ENCODE results near the gene P2RX1.

P2RX1 gene

GRCh38 chr17:3903051-3903825 lies 13.0 kb downstream of the P2RX1 start:
- DNase-seq, result no peak

GRCh38 chr17:3900646-3901045 lies 15.6 kb downstream of the P2RX1 start:
- DNase-seq, result no peak

GRCh38 chr17:3897731-3898130 lies 18.5 kb downstream of the P2RX1 start:
- no peak for DNase-seq

- no peak for DNase-seq
Measured at GRCh38 chr17:3896968-3897235, 19.4 kb downstream of the P2RX1 start.

GRCh38 chr17:3896108-3896967 lies 19.9 kb downstream of the P2RX1 start:
- no peak for DNase-seq

- DNase-seq, result no peak
Measured at GRCh38 chr17:3895354-3895753, 20.9 kb downstream of the P2RX1 start.

GRCh38 chr17:3894911-3895343 lies 21.3 kb downstream of the P2RX1 start:
- peak; percentile 46 for DNase-seq

- DNase-seq, result no peak
Measured at GRCh38 chr17:3894188-3894587, 22.1 kb downstream of the P2RX1 start.

- DNase-seq, result no peak
Measured at GRCh38 chr17:3893720-3894116, 22.5 kb downstream of the P2RX1 start.

GRCh38 chr17:3893003-3893719 lies 23.1 kb downstream of the P2RX1 start, which contains the start of gene CAMKK1:
CAMKK1 (minus strand) TSS chr17:3893053; CDS start chr17:3885687, 7,366 bp downstream.
- peak; percentile 82 for DNase-seq

GRCh38 chr17:3892095-3892998 lies 23.9 kb downstream of the P2RX1 start:
- peak; percentile 52 for DNase-seq

GRCh38 chr17:3891626-3892094 lies 24.6 kb downstream of the P2RX1 start:
- no peak for DNase-seq

GRCh38 chr17:3890878-3891219 lies 25.4 kb downstream of the P2RX1 start:
- no peak for DNase-seq

- DNase-seq, result peak; percentile 80
Measured at GRCh38 chr17:3890082-3890877, 26.0 kb downstream of the P2RX1 start.

- DNase-seq, result no peak
Measured at GRCh38 chr17:3889325-3890012, 26.8 kb downstream of the P2RX1 start.

GRCh38 chr17:3888343-3889171 lies 27.7 kb downstream of the P2RX1 start:
- DNase-seq, result peak; percentile 94

- no peak for DNase-seq
Measured at GRCh38 chr17:3887804-3888203, 28.5 kb downstream of the P2RX1 start.

GRCh38 chr17:3887394-3887793 lies 28.9 kb downstream of the P2RX1 start:
- no peak for DNase-seq

- no peak for DNase-seq
Measured at GRCh38 chr17:3886776-3887175, 29.5 kb downstream of the P2RX1 start.

GRCh38 chr17:3885970-3886369 lies 30.3 kb downstream of the P2RX1 start:
- DNase-seq, result peak; percentile 56
